HT1080 (cell line): Measurements from ENCODE around the gene AGBL4. TPM values are rescaled to one million over a fixed set of nuclear protein-coding genes. Genes with fewer than 3 reads are reported as not detected.

ENCODE experiments used
- DNase-seq: peaks from one replicate; pipeline ENCODE4 v3.0.0-alpha.2; 2015; ENCODE audit warnings: low read depth
- total RNA-seq: library from RNA; depleted of rRNA; stranded (reverse); fragments of >200 nt; shearing (Covaris generic); gene quantifications from 2 replicates; pipeline ENCODE4 v1.2.3, GENCODE V29; 2014

Gene AGBL4
- total RNA-seq, 1 experiment from 2014 or later, result not detected

DNA sequence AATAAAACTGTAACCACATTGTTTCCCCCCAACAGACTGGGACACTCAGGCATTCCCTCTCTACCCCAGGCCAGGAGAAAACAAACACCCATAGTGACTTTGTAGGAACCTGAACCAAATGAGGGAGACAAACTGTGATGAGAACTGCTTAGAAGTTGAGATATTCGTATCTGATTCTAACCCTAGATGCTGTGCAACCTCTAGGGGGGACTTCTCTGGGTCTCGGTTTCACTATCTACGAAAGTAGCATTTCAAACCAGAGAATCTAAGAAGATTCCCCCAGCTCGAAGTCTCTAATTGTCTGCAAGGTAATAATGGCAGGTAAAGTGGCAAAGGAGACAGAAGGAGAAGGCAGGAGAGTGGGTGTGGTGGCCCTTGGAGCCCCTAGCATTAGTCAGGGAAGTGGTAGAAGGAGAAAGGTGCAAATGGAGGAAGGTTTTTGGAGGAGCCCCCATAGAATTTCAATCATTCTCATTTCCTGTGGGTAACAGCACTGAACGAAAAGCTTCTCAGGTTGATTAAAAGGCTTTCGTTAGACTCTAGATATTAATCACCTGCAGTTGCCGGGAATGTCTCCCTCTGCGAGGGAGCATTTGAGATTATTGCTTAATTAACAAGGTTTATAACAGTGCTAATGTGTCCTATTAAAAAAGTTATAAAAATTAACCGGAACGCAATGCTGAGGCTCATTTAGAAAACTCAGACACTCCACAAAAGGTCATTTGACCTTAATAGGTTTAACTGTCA, 1293.4 kb downstream of the AGBL4 start:
- DNase-seq, result no peak

DNA sequence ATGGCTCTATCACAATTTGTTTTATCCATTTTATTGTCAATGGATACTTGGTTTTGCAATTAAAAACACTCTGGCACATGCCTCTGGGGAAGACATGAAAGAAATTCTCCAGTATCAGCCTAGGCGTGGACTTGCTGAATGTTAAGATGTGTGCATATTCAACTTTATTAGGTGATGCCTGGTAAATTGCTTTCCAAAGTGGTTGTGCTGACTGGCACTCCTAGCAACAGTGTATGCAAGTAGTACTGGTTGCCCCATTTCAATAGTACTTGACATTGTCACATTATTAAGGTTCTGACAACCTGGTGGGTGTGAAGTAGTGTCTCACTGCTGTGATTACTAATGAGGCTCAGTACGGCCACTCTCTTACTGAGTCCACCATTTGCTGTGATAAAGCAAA, 1295.2 kb downstream of the AGBL4 start:
- no peak for DNase-seq

- DNase-seq, result no peak
Observed at GRCh38 chr1:48726557-48727215, 1297.1 kb downstream of the AGBL4 start.

DNA sequence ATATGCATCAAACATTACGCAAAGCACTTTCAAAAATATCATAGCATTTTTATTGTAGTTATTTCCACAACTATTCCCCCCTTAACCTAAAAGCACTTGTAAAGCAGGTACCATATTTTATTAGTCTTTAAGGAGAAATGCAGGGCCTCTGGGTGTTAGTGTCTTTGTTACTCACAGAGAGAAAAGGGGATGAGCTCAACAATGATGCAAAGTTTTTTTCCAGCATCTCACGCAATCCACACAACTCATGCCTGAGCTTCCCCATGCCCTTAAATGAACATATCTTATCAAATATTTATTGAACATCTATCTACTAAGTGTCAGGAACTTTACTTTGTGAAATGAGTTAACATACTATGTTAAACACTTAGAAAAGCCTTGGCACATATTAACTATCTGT, 1297.6 kb downstream of the AGBL4 start:
- DNase-seq, result no peak

GRCh38 chr1:48725341-48726046, 1298.3 kb downstream of the AGBL4 start:
- DNase-seq, result no peak

- DNase-seq, result no peak
Observed at GRCh38 chr1:48720929-48721328, 1302.8 kb downstream of the AGBL4 start.

DNA sequence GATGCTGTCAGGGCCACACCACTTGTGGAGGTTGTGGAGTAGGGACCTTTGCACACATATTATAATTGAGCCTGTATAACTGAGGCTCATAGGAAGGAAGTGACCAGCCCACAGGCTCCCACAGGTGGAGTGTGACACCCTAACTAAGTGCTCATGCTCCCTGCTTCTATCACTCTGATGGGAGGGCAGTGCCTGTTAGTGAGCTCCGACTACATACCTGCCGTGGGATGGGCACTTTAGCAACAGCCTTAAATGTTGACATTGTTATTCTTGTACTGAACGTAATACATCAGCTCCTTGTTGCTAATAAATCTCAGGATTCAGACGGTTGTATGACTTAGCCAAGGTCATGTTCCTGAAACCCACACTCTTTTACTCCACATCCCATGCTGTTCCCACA, 1305.0 kb downstream of the AGBL4 start:
- no peak for DNase-seq

GRCh38 chr1:48718116-48718630, 1305.6 kb downstream of the AGBL4 start:
- no peak for DNase-seq

DNA sequence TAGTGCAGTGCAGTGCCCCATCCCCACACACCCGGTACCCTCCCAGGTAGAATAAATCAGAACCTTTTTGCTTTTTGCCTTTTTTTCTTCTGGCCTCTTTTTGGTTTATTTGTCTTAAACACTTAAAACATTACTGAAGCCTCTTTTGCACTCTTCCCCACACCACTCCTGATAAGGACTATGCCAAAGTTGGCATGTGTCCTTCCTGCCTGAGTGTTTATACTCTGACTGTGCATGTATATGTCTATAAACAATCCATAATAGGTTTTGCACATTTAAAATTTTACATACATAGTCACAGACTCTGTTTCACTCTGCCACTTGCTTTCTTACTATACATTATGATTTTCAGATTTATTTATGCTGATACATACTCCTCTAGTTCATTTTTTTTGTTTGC, 1306.7 kb downstream of the AGBL4 start:
- DNase-seq, result no peak

- DNase-seq, result no peak
Observed at GRCh38 chr1:48715921-48716320, 1307.8 kb downstream of the AGBL4 start.

DNA sequence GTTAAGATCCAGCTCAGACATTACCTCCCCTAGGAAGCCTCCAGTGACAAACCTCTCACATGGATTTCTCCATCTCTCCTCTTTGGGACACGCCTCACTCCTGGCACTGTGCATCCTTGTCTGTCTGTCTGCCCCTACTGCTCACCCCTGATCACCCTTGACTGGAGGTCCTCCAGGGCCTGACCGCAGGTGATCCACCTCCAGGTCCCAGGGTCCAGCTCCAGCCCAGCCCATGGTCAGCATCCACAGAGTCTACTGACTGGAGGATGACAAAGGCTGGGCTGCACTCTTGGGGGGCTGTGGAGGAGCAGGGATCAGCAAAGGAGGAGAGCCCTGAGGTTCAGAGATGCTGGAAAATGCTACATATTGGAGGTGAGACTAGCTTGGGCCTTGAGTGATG, 1312.8 kb downstream of the AGBL4 start:
- DNase-seq, result no peak

- no peak for DNase-seq
Observed at GRCh38 chr1:48710318-48710717, 1313.4 kb downstream of the AGBL4 start.

- DNase-seq, result no peak
Observed at GRCh38 chr1:48704736-48705135, 1319.0 kb downstream of the AGBL4 start.

GRCh38 chr1:48701445-48701844, 1322.3 kb downstream of the AGBL4 start:
- DNase-seq, result no peak

DNA sequence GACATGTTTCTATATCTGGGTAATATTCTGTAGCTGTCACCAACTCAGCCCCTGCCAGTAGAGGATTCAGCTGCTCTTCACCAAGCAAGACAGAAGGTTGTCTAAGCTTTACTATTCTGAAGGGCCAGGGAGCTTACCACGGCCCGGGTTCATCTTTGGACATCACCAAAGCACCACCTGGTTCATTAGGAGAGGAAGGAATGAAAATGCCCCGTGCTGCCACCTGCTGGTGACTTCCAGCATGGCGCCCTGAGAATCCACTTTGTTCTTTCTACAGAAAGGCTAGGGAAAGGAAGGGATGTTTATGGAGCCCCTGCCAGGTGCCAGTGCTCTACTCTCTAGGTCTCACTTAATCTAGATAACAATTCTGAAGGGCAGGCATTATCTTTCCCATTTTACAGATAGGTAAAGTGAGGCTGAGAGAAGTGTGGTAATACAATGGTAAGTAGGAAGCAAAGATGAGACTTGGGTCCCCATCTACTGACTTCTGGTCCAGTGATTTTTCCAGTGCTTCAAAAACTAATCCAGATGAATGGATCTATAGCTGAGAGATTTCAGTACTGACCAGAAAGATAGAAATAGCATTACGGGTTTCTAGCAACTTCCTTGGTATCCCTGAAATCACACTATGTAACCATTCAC, 1326.6 kb downstream of the AGBL4 start:
- peak; percentile 52 for DNase-seq

DNA sequence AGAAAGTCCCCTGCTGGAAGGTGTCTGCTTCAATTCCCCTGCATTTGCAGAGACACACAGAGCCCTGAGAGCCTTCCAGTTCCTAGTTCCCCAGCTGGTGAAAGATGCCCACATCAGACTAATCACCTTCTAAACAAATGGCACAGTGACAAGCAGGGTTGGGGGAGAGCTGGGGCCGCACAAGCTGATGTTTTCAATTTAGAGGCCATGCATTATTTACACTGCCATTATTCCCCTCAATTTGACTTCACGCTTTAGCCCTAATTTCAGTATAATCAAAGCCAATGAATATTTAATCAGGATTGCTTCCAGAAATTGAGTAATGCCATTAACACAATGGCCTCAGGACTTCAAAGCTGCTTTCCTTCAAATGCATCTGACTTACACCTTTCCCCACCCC, 1328.6 kb downstream of the AGBL4 start:
- DNase-seq, result no peak

DNA sequence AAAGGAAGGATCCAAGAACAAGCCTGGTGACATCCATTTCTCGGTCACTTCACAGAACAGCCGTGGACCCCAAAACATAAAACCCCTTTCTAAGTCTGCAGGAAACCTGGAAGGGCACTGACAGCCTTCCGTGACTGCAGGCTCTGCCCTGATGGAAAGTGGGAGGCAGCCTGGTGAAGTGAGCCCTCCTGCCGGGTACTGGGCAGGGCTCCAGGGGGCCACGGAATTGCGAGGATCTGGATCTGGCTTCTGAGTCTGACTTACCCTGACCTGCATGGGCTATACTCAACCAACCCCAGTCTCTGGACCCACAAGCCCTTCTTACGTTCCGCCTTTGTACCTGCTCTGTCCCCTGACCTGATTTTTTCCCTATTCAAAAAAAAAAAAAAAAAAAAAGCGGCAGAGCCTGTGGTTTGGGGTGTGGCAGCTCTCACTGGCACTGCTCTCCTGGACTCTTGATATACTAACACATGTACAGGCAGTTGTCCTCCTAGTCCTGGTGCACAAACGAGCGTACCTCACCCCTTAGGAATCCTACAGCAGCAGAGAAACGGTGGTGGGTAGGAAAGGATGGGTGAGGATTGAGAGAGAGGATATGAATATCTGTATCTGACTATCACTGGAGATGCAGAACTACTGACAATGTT, 1330.0 kb downstream of the AGBL4 start:
- peak; percentile 40 for DNase-seq

- no peak for DNase-seq
Observed at GRCh38 chr1:48693180-48693579, 1330.6 kb downstream of the AGBL4 start.

DNA sequence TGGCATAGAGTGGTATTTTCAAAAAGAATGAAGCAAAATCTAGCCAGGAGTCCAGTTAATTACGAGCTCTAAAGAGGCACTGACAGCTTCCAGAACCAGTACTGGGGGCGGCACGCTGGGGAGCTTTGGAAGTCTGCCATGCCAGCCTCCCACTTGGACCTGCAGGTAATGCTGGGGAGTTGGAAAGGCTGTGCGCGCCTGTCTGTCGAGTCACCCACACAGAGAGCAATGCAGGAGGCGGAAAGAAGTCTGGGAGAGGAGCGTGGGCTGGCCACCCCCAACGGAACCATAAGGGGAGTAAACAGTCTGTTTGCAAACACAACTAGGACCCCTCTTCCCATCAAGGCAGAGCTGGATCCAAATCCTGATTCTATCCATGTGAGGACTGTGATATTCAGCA, 1331.5 kb downstream of the AGBL4 start:
- no peak for DNase-seq

DNA sequence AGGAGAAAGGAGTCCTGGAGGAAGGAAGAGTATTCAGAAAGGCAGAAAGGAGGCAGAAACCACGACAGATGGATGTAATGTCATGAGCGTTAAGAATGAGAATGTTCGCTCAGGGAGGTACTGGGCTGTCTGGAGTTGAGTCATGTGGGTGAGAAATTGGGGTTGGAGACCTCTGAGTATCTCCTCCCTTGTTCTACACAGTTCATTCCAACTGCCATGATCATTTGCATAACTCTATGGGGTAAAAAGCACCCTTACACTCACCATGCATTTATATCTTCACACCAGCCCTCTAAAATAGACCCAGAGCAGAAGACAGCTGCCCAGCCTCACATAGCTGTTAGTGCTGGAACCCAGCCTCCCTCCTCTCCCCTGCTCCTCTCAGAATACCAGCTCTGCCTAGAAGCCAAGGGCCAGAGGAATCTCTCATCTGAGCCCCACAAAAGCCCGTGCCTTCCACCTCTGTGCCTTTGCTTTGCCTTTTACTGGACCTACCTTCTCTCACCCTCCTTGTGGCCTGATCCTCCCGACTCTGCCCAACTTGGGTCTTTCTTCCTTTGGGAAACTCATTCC, 1332.2 kb downstream of the AGBL4 start:
- no peak for DNase-seq
